NCI-H2171 (cell line): ENCODE results near the gene DDX24.

Experiments
- DNase-seq: peaks from one replicate; lab custom pipeline; 2025; lab: John Stamatoyannopoulos, UW

Gene DDX24

DNA sequence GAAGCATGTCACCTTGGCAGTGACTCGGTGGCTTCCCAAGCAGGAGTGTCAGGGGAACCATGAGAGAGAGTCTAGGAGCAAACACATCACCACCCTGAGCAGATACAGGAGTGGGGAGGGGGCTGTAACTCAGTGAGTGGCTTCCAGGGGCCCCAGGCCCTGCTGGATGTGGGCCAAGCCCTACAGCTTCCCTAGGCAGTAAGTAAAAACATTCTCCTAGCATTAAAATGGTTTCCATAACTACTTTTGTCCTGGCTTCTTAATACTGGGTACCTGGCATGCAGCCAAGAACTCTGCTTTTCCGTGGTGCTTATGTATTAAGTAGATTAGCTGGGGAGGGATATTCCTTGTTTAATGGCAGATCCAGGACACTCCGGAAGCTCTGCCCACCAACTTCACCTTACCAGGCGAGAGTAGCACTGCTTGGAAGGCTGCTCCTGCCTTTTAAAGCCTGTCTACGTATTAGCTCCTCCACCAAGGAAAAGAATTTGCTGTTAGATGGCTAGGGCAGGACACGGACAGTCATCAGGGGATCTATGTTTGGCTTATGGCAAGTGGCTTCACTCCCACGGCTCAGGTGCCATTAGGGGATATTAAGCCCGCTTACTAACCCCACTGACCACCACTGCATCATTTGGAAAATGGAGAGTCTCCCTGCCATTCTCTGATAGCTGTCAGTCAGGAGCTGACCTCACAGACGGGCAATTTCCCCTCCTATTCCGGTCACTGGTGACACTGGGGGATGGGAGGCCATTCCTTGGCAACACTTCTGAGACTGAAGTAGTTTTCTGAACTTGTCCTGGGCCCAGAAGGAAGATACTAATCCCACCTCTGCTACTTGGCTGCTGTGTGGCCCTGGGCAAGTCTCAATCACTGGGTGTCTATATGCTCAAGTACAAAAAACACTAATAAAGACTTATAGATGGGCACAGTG lies 32.0 kb downstream of the DDX24 start:
- no peak for DNase-seq

DNA sequence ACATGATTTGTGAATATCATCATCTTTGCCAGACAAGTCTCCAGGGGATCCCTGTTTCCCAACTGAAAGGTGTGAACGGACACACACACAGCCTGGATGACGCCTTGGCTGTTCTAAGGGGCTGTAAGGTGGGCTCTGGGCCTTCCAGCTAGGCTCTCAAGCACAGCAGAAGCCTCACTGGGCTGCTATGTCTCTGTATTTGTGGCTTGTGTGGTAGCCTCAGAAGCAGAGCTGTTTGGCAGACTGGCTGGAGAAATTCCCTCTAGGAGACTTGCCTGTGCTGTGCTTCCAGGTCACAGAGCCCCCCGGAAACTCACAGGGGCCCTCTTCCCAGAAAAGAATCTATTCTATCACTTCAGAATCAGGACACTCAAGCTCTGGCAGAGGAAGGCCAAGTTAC lies 33.4 kb downstream of the DDX24 start:
- DNase-seq = no peak

DNA sequence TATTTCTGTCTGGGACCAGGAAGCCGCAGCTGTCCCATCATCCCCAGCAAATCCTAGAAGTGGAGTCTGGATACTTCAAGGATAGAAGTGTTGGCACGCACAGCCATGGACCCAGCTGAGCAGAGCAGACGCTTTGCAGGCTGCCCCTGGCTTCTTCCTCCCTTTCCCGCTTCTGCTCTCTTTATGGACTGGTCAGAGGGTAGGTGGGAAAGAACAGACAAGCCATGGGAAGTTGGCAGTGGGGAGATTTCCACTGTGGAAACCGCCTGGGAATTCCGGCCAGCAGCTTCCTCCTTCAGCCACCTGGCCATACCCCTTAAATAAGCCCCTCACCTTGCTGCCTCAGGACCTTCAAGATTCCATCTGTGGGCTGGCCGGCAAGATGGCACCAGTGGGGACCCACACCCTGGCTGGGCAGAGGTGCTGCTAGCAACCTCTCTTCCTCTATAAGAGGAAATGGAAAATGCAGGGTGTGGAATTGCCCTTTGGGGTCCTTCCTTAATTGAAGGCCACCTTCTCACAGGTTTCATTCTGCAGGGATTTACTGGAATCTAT lies 34.2 kb downstream of the DDX24 start:
- no peak for DNase-seq

DNA sequence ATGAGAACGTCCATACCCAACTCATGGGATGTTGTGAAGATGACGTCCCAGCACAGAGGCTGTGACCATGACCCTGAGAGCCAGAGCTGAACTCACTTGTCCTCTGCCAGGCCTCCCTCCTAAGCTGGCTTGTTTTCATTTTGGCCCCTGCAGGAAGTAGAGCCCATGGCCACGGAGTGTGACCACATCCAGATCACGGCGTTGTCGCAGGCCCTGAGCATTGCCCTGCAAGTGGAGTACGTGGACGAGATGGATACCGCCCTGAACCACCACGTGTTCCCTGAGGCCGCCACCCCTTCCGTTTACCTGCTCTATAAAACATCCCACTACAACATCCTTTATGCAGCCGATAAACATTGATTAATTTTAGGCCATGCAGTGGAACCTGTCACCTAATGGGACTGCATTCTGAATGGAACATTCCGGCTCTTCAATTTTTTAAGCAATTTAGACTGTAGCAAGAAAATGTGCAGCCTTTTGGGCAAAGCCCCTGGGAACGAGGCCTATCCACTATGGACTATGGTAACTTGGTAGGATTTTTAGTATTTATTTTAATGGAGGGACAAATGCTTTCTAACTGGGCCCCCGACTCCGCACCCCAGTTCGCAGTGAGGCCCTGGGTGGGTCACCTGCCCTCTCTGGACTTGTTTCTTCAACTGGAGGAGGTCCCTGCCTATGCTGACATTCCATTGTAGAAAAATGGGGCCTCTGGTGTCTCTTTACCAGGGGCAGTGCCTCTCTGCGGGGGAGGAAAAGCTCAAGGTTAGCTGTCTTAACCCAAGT lies 35.2 kb downstream of the DDX24 start:
- DNase-seq = no peak

DNA sequence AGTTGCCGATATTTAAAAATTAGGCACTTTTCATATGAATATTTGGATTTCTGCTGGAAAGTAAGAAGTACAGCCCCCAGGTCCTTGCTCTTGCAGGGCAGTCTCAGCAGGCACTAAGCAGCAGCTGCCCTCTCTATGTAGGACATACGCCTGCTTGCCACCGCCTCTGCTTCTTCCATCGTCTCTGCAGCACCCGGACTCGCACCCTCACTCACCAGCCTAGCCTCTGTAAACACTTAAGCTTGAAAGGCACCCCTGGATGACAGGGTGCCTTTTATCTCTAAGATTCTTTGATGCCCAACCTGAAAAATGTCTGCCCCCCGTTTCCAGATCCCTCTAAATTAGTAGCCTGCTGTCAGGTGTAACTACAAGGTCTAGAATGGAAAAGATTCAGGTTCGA lies 35.9 kb downstream of the DDX24 start:
- no peak for DNase-seq

DNA sequence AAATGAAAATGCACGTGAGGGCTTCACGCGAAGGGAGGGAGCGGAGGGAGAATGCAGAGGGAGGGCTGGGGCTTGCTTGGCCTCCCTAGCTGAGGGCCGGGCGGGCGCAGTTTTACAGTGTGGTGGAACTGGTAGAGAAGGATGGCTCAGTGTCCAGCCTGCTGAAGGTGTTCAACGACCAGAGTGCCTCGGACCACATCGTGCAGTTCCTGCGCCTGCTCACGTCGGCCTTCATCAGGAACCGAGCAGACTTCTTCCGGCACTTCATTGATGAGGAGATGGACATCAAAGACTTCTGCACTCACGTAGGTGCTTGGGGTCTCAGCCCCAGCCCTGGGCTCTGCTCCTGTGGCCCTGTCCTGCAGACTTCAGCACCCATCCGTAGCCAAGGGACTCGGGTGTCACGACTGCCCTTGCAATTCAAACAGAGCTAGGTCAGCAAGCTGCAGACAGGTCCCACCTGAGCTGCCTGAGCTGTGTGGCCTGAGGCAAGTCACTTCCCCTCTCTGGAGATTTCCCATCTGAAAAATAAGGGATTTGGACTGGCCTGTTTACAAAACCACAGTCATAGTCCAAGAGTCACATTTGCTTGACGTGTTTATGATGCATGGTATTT lies 36.4 kb downstream of the DDX24 start:
- no peak for DNase-seq

DNA sequence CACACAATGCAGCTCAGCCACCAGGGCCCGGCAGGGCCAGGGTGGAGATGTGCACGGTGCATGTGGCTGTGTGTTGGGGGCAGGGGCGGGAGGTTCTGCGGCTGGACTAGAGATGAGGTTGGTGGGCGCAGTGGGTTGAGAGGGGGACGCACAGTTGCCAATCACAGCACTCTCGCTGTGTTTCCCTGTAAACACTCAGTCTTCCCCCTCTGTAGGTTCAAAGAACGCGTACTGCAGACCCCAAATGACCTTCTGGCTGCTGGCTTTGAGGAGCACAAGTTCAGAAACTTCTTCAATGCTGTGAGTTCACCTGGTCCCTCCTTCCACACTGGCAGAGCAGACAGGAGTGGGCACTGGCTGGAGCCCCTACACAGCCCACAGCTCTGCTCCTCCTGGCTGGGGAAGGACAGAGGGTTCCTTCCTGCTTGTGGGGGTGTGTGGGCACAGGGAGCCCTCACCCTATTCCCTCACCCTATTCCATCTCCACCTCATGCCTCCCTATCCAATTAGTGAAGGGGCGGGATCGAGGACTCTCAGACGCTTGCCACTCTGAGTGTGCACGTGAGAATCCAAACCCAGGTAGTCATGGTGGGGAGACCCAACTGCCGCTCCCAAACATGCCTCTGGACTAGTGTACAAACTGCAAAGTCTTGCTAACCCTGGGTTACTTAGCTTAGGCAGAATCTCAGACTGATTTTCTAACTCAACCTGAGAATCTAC lies 37.1 kb downstream of the DDX24 start:
- no peak for DNase-seq

DNA sequence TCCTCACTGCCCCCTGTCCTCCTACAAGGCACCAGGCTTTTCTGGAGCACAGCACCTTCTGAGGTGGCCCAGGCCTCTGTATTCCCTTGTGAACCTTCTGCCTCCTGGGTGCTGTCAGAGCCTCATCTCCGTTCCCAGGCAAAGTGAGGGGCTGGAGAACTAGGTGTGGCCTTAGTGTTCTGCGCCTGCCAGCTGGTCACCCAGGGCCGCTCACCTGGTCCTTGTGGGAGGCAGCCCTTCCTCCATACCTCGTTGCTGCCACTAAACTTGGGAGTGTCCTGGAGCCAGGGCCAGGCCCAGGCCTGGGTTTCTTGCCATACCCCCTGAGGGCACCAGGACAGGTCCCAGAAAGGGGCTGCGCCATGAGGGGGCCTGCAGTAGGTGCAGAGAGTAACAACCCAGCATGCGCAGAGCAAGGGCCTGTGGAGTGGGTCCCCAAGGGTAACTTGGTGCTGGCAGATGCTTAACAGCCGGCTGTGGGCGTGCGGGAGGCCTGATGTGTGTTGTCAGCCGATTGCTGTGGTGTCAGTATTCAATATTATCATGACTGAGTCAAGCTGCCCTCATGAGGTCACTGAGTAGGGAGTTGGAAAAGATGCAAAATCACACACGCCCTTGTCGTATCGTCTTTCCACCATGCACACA lies 37.8 kb downstream of the DDX24 start:
- DNase-seq = no peak

DNA sequence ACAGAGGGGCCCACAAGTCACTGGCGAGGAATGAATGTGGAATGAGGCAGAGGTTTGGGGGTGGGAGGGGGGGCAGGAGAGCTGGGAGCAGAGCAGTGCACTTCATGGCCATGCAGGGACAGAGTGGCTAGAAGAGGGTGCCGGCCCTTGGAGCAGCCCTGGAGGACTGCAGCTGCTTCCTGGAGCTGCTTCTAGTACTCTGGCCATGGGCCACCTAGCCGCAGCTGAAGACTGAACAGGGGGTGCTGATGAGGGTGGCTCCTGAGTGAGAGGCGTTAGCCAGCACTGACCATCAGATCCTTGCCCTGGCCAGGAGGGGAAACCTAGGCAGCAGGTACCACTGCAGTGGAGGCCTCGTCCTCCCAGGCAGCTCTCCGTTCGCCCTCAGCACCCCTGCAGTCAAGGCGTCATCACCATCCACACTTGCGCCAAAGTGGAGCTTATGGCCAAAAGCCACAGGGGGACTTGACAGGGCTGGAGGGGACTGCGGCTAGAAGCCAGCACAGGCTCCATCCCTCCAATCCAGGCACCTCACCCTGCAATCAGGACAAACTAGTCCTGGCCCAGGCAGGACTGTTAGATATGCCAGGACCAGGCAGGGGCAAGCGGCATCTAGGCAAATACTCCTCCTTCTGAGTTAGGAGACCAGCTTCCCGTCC lies 38.4 kb downstream of the DDX24 start:
- no peak for DNase-seq

DNA sequence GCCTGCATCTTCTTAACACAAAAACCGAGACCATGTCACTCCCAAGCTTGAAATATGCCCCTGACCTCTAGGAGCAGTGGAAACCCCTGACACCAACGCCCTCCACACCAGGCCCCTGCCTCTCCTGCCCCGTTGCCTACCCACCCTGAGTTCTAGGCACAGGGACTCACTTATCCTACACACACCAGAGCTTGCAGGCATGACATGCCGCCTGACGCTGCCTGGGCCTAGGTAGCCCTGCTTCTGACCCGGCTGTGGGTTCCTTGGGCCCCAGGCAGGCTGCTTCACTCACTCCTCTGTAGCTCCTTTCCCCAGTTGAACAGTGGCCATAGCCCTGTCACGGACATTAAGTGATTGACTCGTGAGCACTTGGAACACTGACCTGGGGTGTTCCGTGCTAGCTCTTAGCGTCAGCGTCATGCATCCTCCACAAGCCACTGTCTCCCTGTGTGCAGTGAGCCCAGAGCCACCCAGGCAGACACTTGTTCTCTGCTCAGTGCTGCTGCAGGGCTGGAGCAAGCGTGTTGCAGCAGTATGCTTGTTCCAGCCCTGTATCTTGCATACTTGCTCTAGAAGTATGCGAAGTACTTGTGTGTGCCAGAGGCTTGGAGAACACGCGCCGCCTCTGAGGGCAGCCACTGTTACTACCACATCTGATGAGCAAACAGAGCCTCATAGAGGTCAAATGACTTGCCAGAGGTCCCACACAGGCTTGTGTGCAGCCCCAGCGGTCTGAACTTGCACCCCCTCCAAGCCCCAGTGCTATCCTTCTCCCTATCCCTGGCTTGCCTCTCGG lies 39.3 kb downstream of the DDX24 start:
- no peak for DNase-seq

DNA sequence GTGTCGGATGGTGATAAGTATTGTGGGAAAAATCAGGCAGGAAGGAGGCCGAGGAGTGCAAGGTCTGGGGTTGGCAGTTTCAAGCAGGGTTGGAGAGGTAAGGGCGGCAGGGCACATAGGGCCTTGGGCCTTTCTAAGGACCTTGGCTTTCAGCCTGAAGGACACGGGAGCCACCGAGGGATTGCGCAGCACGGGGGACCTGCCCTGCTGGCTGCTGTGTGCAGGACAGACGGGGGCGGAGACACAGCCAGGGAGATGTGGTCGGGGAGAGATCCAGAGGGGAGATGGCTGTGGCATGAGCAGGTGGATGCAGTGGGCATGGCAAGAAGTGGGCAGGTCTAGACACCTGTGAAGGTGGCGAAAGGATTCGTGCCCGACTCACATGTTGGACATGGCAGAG lies 40.2 kb downstream of the DDX24 start:
- no peak for DNase-seq

DNA sequence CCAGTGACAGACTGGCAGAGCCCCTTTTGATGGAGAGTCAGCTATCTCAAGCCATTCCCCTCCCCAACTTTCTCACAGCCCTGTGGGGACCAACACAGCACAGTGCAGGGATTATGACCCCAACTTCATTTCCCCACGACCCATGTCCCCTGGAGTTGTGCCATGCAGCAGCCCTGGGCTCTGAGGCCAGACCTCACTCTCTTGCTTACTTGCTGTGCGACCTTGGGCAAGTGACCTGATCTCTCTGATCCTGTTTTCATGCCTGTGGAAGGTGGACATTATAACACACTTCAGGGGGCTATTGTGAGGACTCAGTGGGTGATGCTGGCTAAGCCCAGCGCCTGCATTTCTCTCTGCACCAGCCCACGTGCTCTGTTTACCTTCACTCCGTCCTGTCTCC lies 40.8 kb downstream of the DDX24 start:
- no peak for DNase-seq

DNA sequence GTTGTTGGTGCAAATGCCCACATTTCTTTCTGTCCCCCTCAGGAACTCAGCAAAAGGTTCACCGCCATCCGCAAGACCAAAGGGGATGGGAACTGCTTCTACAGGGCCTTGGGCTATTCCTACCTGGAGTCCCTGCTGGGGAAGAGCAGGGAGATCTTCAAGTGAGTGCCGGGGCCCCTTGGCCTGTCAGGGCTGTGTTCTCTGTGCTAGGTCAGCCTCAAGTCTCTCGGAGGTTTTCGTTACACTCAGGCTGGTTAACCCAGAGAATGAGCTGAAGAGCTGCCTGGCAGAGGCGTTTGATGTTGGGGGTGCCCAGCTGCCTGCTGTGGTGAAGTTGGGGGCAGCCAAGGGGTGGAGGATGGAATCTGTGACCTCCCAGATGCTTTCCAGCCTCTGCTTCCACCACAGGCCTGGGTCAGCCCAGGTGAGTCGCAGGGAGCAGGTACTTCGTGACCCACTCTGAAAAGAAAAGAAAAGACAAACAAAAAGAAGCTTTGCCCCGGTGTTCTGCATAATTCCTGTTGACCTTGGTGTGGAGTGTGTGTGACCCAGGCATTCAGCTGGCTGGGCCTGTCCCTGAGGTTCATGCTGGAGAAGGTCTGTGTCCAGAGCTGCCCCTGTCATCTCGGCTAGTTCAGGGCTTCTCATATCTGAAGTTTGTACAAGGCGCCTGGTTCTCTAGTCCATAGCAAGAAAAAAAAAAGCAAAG lies 41.9 kb downstream of the DDX24 start:
- no peak for DNase-seq

DNA sequence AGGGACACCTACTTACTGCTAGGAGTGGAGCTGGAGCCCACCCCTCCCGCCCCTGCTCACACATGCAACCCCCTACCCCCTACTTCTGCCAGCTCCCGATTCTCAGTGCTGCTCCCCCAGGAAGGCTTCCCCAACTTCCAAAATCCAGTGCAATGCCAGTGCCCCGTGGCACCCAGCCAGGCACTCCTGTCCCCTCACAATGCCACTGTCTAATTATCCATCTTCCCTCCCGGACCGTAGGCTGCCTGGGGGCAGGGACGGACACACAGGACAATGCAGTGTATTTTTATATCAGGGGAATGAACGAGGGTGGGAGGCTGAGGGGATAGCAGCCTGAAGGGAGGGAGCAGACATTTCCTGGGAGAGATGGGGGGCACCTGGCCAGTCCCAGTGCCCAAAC lies 42.5 kb downstream of the DDX24 start:
- no peak for DNase-seq

DNA sequence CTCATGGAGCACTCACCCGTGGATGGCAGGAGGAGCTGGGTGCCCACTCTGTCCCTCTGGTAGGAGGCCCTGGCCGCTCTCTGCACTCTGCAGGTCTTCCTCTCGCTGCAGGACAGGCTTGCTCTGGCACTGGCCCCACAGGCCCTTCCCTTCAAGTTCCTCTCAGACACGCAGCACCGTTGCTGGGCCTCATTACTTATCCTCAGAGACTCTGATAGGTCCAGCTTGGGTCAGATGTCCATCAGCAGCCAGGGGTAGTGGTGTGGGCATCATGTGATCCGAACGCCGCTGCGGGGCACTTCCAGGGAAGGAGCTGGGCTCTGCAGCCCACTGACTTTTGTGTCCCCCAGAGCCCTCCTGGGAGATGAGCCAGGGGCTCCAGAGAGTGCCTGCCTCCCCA lies 43.0 kb downstream of the DDX24 start:
- DNase-seq = no peak

DNA sequence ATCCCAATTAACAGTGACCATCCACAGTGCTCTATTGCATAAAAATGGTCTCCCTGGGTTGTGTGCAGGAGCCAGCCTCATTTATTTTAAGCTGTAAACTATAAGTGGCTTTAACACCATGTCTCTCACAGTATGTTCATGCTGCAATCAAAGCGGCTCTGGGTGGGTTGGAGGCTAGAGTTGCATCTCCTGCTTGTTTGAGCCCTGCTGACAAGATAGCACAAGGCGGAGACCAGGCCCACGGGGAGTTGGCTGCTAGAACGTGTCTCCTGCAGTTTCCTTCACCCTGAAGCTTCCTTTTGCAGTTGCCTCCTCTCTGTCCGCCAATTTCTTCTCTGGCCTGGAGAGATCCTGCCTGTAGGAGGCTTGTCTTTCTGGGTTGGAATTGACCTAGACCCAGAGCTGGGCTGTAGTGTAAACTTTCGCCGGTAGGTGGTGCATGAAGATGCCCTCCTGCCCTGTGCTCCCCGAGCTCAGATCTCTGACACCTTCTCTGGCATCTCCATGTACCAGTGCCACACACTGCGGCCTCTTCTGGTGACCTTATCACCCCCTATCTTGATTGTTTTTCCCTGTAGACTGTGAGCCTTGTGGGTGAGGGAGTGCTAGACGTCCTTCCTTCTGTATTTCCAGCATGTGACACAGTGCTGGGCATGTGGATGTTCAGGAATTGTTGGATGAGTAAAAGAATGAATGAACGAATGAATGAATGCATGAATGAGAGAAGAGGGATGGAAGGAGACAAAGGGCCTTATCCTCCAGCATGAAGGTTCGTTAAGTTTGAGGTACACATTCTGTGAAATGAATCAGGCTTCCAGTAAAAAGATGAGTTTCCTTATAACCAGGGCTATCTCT lies 44.5 kb downstream of the DDX24 start:
- no peak for DNase-seq

DNA sequence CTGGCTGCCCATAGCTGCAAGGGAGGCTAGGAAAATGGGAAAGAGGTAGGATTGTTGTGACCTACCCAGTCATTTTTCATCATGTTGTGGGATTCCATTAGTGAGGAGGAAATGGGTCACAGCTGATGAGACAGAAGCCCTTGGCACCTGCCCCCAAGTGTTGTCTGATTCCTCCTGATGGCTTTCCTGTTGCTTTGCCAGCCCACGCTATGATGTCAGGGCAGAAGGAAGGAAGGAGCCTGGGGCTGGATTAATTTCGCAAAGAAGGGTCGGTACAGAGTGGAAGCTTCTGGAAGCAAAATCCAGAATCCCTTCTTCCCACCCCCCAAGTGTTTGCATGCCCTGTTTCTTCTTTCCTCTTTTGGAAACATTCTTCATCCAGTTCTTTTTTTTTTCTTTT lies 46.1 kb downstream of the DDX24 start:
- no peak for DNase-seq

DNA sequence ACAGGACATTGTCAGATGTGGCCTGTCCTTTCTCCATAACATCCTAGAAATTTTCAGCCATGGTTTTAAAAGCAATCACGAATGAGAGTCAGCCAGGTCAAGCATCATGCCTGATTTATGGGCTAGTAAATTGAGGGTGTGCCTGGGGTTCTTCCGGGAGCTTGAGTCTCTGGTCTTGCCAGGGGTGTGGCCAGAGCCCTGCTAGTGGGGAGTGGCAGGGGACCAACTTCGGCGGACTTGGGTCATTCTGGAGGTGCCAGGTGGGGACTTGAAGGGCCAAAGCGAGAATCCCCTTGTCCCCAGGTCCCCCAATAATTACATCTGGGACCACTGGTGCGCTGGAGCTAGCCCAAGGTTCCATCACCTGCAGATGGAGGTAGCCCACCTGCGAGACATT lies 49.1 kb downstream of the DDX24 start:
- DNase-seq = no peak
